ENCODE results near the gene PRR29.

- no peak for TF ChIP-seq CTCF (conservative IDR thresholded peaks at IDR 0.05; ENCODE audit: low read depth, low read length)
- no peak for TF ChIP-seq EZH2 (IDR thresholded peaks at IDR 0.05; ENCODE audit: borderline replicate concordance, low read depth, low read length, poor library complexity, severe bottlenecking)
Observed at GRCh38 chr17:64024215-64024654, 26.1 kb downstream of the PRR29 start.
